B cell (primary cell): Measurements from ENCODE around the gene PLEKHM3.

ENCODE experiments used
- CTCF ChIP-seq: fragments of 200-600 bp; IDR thresholded peaks from one replicate; pipeline ENCODE4 v1.8.0; 2022; ENCODE audit warnings: antibody characterized with exemption, mild to moderate bottlenecking
- EZH2 ChIP-seq: IDR thresholded peaks from 2 replicates; pipeline ENCODE4 v1.6.1; 2012; ENCODE audit warnings: borderline replicate concordance, low read depth, mild to moderate bottlenecking, moderate library complexity, low read length; ENCODE audit not compliant: insufficient read depth, poor library complexity, severe bottlenecking

- TF ChIP-seq CTCF (no peak), EZH2 (no peak)
Measured at GRCh38 chr2:208069186-208069585, 43.9 kb upstream of the PLEKHM3 start.
